Activated CD4-positive, alpha-beta T cell treated with anti-CD3 and anti-CD28 coated beads, Interleukin-2, amount 10 ng/mL, durations not matched to agents 7 days and 5 days (primary cell): ENCODE results near the gene FOXN1. TPM values are rescaled to one million over a fixed set of nuclear protein-coding genes. Genes with fewer than 3 reads are reported as not detected.

ENCODE experiments used
- CTCF ChIA-PET: fragments of 350-600 bp; sonication (Branson Sonifier 250); formaldehyde crosslinking; loops from one replicate; lab custom pipeline; 2021; ENCODE audit warnings: antibody characterized with exemption; lab: Charles Lee
- POLR2A ChIA-PET: fragments of 350-600 bp; sonication (Branson Sonifier 250); formaldehyde crosslinking; loops from one replicate; lab custom pipeline; 2021; ENCODE audit warnings: antibody characterized with exemption; lab: Charles Lee
- DNase-seq: peaks from one replicate; pipeline ENCODE4 v3.0.0-alpha.2; 2020
- H3K27ac Mint-ChIP-seq: one replicate; pipeline ENCODE4 v1.8.0; 2021; ENCODE audit warnings: mild to moderate bottlenecking, moderate library complexity, mixed read lengths
- H3K27me3 Mint-ChIP-seq: one replicate; pipeline ENCODE4 v1.8.0; 2021; ENCODE audit warnings: mixed read lengths
- H3K36me3 Mint-ChIP-seq: one replicate; pipeline ENCODE4 v1.8.0; 2021; ENCODE audit warnings: low read depth, mixed read lengths
- H3K4me1 Mint-ChIP-seq: one replicate; pipeline ENCODE4 v1.8.0; 2021; ENCODE audit warnings: mixed read lengths
- H3K4me3 Mint-ChIP-seq: one replicate; pipeline ENCODE4 v1.8.0; 2021; ENCODE audit warnings: mild to moderate bottlenecking, moderate library complexity, mixed read lengths
- H3K9me3 Mint-ChIP-seq: one replicate; pipeline ENCODE4 v1.8.0; 2021; ENCODE audit warnings: mixed read lengths
- total RNA-seq, 2 experiments: library from RNA; stranded (reverse); gene quantifications; one replicate each; pipeline ENCODE4 v1.2.3, GENCODE V29; 2021

FOXN1 gene
- total RNA-seq, 2 experiments from 2014 or later = not detected

DNA sequence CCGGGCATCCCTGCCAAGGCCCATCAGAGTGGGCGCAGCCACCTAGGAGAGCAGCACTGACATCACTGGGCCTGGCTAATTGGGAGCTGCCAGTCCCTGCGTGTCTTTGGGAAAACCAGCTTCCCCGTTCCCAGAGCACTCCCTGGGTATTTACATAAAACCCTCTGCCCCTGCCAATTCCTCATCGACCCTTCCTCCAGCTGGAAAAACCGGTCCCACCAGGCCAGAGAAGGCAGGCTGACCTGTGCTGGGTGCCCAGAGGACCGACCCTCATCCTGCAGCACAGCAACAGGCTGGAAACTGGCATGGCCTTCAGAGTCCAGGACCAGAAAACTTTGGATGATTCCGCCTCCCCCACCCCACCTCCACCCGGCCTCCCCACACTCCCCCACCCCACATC is 8.2 kb upstream of the FOXN1 start:
- Mint-ChIP-seq H3K4me1 (no peaks in the 10 kb centered on the region), H3K4me3 (no peak overlapping the region), H3K27me3 (no peaks in the 10 kb centered on the region), H3K36me3 (no peaks in the 10 kb centered on the region), H3K27ac (no peak overlapping the region), H3K9me3 (no peaks in the 10 kb centered on the region)
- ChIA-PET POLR2A (no interaction called here), CTCF (no interaction called here)
- no peak for DNase-seq

DNA sequence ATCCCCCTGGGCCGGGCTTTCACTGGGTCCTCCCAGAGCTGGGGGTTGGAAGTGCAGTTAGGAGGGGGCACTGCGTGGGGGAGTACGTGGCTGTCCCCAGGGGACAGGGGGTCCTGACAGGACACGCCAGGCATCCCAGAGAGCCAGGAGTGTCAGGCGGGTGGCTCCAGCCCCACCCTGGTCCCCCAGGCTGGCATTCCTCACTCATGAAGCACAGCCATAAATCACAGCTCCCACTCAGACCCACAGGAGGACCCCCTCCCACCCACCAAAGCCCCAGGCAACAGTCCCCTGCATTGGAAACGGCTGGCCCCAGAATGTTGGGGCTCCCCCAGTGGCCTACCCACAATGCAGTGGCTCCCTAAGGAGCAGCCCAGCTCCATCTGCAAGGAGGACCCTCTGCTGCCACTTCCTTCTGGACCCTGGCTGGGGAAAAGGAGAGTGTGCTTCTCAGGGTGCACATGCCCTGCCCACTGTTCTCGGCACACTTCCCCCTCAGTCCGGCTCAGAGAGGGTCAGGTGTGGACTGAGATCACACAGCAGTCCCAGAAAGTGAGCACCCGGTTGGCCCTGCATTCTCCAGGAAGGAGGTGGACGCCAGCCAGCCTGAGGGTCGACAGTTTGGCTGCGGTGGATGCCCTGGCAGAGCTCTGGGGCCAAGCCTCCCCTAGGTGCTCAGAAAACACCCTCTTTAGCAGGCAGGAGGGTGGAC is 7.3 kb upstream of the FOXN1 start:
- DNase-seq = no peak
- Mint-ChIP-seq H3K27me3 (no peaks in the 10 kb centered on the region), H3K4me1 (no peaks in the 10 kb centered on the region), H3K27ac (no peak overlapping the region), H3K9me3 (no peaks in the 10 kb centered on the region), H3K36me3 (no peaks in the 10 kb centered on the region), H3K4me3 (no peak overlapping the region)
- CTCF ChIA-PET = interaction anchor here (1.3 kb wide), 1 partner anchor 39 kb away, joined by 3 read pairs; no protein-coding TSS in a partner anchor
- POLR2A ChIA-PET = no interaction called here

DNA sequence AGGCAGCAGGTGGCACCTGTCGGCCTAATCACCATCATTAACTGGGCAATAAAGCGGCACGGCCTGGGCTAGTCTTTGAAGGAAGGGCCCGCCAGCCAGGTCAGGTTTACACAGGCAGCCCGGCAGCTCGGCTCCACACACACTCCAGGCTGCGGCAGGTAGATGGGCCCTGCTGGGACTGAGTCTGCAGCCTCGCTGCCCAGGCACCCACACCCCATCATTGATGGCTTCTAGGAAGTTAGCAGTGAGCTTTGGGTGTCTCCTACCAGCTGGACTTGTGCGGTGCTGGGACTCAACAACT is 6.8 kb upstream of the FOXN1 start:
- DNase-seq = no peak
- H3K4me1 Mint-ChIP-seq = no peaks in the 10 kb centered on the region
- no peaks in the 10 kb centered on the region for H3K36me3 Mint-ChIP-seq
- CTCF ChIA-PET = interaction anchor here (1.3 kb wide), 1 partner anchor 38 kb away, joined by 3 read pairs; no protein-coding TSS in a partner anchor
- H3K9me3 Mint-ChIP-seq = no peaks in the 10 kb centered on the region
- no peak overlapping the region for H3K4me3 Mint-ChIP-seq
- no peak overlapping the region for H3K27ac Mint-ChIP-seq
- POLR2A ChIA-PET = no interaction called here
- H3K27me3 Mint-ChIP-seq = peaks cover 3% of the 10 kb centered on the region

DNA sequence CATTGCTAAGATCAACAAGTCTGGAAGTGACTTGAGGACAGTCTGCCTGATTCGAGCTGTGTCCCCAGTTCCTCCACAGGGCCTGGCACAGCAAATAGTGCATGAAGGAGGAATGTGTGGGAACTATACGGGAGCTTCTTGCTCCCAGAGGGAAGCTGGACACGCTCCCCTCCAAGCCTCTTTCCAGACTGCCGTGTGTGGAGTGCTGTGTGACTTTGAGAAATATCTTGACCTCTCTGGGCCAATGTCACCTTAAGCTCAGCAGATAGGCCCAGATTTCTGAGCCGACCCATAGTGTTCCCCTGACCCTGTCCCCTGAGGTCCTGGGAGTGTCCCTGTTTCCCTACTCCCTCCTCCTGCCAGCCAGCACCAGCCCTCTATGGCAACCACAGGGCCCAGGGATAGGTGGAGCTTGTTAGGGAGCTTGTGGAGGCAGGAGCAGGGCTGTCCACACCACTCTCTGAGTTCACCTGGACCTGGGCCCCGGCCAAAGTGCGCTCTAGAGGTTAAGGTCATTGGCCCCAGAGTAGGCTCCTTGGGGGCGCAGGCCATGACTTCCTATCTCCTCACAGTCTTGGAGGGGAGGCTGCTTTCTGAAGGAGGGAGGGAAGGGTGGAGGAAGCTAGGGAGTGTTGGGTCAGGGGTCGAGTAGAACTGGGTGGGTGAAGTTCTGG is 6.3 kb upstream of the FOXN1 start:
- peaks cover 3% of the 10 kb centered on the region for H3K27me3 Mint-ChIP-seq
- H3K4me1 Mint-ChIP-seq = no peaks in the 10 kb centered on the region
- DNase-seq = no peak
- CTCF ChIA-PET = interaction anchor here (0.6 to 1.3 kb wide), 2 partner anchors 38 to 113 kb away, joined by 3 read pairs; no protein-coding TSS in a partner anchor
- H3K36me3 Mint-ChIP-seq = no peaks in the 10 kb centered on the region
- POLR2A ChIA-PET = no interaction called here
- no peaks in the 10 kb centered on the region for H3K9me3 Mint-ChIP-seq
- H3K4me3 Mint-ChIP-seq = no peak overlapping the region
- no peak overlapping the region for H3K27ac Mint-ChIP-seq

DNA sequence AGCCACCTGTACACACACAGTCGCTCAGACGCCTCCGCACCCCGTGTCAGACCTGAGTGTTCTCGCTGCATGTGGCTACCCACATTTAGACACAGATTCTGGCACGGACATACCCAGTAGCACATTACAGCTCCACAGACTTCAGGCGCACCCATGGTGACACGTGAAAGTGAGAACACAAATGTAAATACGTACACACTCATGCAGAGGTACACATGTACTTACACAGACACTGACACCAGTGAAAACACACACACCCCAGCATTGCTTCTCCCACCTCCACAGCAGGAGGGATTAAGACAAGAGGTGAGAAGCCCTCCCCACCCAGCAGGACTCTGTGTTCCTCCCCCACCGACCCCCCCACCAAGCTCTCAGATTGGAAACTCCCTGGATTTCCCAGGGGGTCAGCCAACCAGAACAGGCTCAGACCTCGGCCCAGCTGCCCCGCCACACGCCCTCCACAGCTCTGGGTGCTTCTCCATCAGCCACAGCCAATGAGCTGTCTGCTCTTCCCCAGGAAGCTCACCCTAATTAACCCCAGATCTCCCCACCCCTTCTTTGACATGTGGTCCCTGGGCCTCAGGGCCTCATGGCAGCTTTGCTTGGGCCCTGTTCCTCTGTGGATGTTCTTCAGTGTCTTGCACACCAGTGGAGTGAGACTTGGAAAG is 5.3 kb upstream of the FOXN1 start:
- no peaks in the 10 kb centered on the region for H3K9me3 Mint-ChIP-seq
- ChIA-PET POLR2A (no interaction called here), CTCF (interaction anchor here (0.5 to 1.2 kb wide), 3 partner anchors 46 to 272 kb away, joined by 3 read pairs; no protein-coding TSS in a partner anchor)
- H3K4me1 Mint-ChIP-seq = no peaks in the 10 kb centered on the region
- H3K27me3 Mint-ChIP-seq = peaks cover 3% of the 10 kb centered on the region
- no peak overlapping the region for H3K4me3 Mint-ChIP-seq
- H3K36me3 Mint-ChIP-seq = no peaks in the 10 kb centered on the region
- DNase-seq = no peak
- H3K27ac Mint-ChIP-seq = no peak overlapping the region

DNA sequence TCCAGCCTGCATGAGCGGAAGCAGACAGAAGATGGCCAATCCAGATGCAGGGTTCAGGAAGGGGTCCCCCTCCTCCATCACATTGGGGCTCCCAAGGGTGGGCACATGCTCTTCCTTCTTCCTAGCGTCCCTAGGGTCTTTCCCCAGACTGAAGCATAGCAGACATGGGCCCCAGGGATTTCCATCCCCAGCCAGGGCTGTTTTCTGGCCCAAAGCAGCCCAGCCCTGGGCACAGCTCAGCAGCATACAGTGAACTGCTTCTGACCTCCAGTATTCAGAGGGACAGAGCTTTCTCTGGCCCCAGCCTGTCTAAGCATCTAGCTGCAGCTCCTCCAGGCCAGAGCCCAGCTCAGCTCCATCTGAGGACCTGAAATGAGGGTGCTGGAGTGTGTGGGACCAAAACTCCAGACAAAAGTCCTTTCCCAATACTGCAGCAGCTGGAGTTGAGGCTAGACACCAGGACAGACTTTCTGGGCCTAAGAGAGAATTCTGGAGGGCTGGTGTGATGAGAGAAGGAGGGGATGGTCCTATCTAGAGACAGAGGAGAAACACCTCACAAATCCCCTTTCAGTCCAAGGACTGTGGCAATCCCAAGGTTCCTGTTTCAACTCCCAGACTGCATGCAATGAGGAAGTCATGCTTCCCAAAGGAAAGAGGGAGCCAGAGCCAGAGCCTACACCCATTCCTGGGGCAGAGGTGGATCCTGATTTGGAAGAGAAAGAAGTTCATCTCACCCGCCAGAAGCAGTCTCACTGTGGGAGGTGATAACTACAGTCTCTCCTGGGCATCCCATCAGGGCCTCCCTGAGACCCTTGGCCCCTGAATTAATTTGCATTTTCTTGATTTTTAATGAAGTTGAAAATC is 4.5 kb upstream of the FOXN1 start:
- H3K4me3 Mint-ChIP-seq = no peak overlapping the region
- H3K27me3 Mint-ChIP-seq = peaks cover 3% of the 10 kb centered on the region
- ChIA-PET POLR2A (no interaction called here), CTCF (interaction anchor here (0.5 to 2.1 kb wide), 3 partner anchors 8 to 272 kb away, joined by 3 to 7 read pairs (median 3); no protein-coding TSS in a partner anchor)
- H3K27ac Mint-ChIP-seq = no peak overlapping the region
- no peaks in the 10 kb centered on the region for H3K4me1 Mint-ChIP-seq
- no peaks in the 10 kb centered on the region for H3K36me3 Mint-ChIP-seq
- H3K9me3 Mint-ChIP-seq = no peaks in the 10 kb centered on the region
- DNase-seq = no peak

DNA sequence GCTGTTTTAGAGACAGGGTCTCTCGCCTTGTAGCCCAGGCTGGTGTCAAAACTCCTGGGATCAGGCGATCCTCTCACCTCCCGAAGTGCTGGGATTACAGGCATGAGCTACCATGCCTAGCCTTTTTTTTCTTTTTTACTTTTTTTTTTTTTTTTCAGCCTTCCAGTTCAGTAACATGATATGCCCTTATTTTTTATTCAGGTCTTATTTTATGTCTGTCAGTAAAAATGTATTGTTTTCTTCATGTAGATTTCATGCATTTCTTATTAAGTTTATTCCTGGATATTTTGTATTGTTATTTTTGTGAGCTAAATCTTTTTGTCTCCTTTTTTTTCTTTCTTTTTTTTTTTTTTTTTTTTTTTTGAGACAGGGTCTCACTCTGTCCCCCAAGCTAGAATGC is 2.7 kb upstream of the FOXN1 start:
- H3K4me1 Mint-ChIP-seq = no peaks in the 10 kb centered on the region
- no peak overlapping the region for H3K4me3 Mint-ChIP-seq
- H3K36me3 Mint-ChIP-seq = no peaks in the 10 kb centered on the region
- no peak for DNase-seq
- ChIA-PET POLR2A (no interaction called here), CTCF (interaction anchor here (0.7 to 2.1 kb wide), 2 partner anchors 10 to 1497 kb away, joined by 3 to 7 read pairs; no protein-coding TSS in a partner anchor)
- no peak overlapping the region for H3K27ac Mint-ChIP-seq
- no peaks in the 10 kb centered on the region for H3K9me3 Mint-ChIP-seq
- peaks cover 3% of the 10 kb centered on the region for H3K27me3 Mint-ChIP-seq

DNA sequence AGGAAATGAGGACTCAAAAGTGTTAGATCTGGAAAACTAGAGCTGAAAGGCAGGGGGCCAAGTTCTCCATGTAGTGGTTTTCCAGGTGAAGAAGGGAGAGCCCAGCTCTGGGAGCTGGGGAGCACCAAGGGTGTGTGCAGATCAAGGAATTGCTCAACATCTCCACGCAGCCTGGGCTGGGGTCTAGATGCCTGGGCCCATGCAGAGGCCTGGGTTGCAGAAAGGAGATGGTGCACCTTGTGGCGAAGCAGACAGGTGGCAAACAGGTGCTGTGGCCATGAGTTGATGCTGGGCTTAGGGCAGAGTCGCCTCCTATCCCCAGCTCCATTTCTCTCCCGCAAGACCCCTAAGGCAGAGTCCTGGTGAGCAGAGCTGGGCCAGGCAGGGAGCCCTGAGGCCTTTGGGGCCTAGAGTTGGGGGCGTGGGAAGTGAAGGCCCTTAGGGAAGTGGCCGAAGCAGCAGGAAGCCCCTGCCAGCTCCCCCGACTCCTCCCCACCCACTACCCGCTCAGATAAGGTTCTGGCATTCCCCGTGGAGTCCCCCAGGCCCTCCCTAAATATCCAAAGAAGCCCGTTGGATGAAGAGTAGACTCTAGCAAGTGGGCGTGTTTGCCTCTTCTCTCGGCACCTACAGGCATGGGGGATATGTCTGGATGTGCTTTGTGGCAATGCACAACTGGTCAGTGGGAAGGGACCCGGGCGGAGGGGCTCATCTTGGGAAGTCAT is 777 bp downstream of the FOXN1 start:
- no peak overlapping the region for H3K27ac Mint-ChIP-seq
- POLR2A ChIA-PET = no interaction called here
- H3K4me3 Mint-ChIP-seq = no peak overlapping the region
- no peak for DNase-seq
- CTCF ChIA-PET = no interaction called here
- H3K9me3 Mint-ChIP-seq = no peaks in the 10 kb centered on the region
- H3K27me3 Mint-ChIP-seq = peaks cover 6% of the 10 kb centered on the region
- no peaks in the 10 kb centered on the region for H3K4me1 Mint-ChIP-seq
- no peaks in the 10 kb centered on the region for H3K36me3 Mint-ChIP-seq

DNA sequence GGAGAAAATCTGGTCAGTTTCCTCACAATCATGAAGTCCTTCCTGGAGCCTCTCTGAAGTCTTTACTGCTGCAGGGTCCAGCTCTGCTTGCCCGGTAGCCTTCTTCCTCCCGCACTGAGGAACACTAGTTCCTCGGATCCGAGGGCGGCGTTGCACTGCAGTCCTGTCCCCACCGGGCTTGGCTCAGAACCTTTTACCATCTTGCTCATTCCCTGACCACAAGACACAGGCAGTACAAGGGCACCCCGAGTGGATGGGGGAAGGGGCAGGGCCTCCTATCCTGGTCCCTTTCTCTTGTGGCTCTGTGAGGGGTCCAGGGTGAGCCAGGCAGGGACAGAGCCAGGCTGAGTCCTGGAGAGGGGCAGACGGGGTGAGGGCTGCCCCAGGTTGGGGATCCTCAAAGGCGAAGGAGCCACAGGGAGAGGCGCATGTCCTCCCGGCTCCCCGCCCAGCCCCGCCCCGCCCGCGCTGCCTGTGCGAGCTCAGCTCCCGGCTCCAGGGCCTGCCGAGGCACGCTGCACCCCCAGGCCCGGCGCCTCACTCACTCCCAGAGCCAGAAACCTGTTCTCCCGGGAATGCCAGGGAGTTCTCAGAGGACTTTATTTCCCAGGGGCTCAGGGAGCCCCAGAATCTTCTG is 1.5 kb downstream of the FOXN1 start:
- Mint-ChIP-seq H3K36me3 (no peaks in the 10 kb centered on the region), H3K9me3 (no peaks in the 10 kb centered on the region), H3K4me1 (no peaks in the 10 kb centered on the region), H3K27me3 (peaks cover 6% of the 10 kb centered on the region), H3K4me3 (no peak overlapping the region), H3K27ac (no peak overlapping the region)
- DNase-seq = no peak
- ChIA-PET CTCF (no interaction called here), POLR2A (no interaction called here)

DNA sequence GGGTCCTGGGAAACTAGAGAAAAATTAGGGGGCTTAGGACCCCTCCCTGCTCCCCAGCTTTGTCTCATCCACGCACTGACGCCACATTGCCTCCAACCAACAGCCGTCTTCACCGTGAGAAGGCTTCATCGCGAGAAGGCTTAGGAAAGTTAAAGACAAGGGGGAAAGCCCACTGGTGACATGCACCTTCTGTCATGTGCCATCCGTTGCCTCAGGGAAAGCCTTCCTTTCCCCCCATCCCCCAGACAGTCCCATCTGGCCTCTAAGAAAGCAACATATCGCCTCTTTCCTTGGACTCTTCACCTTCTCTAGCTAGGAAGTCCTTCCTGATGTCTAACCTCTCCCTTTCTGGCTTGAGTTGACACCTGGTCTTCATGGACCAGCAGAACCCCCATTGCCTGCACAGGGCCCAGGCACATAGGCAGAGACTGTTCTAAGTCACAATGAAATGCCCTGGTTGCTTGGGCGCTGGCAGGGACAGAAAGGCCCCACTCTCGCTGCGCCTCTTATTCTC is 2.1 kb downstream of the FOXN1 start:
- Mint-ChIP-seq H3K27ac (no peak overlapping the region), H3K36me3 (no peaks in the 10 kb centered on the region), H3K27me3 (peaks cover 7% of the 10 kb centered on the region), H3K4me1 (no peaks in the 10 kb centered on the region), H3K9me3 (no peaks in the 10 kb centered on the region), H3K4me3 (no peak overlapping the region)
- POLR2A ChIA-PET = no interaction called here
- DNase-seq = no peak
- CTCF ChIA-PET = no interaction called here

DNA sequence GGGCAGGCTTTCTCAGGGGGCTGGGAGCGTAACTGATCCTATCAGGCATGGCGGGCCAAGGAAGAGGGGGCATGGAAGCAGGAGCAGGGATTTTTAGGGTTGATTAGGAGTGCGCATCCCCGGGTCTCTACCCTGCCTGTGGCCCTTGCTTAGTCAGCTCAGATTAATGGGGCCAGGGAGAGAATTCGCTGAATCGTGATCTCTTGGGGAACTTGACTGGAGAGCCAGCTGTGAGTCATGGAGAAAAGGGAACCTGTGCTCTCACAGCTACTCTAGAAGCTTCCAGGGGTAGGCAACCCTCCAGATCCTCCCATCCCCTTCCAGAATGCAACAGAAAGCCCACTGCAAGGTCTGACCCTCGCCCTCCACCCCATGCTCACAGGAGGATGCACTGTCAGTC is 3.6 kb downstream of the FOXN1 start:
- H3K9me3 Mint-ChIP-seq = no peaks in the 10 kb centered on the region
- no peaks in the 10 kb centered on the region for H3K4me1 Mint-ChIP-seq
- no peaks in the 10 kb centered on the region for H3K36me3 Mint-ChIP-seq
- H3K27ac Mint-ChIP-seq = no peak overlapping the region
- no peak overlapping the region for H3K4me3 Mint-ChIP-seq
- ChIA-PET POLR2A (no interaction called here), CTCF (no interaction called here)
- peaks cover 8% of the 10 kb centered on the region for H3K27me3 Mint-ChIP-seq
- no peak for DNase-seq
